Naive thymus-derived CD4-positive, alpha-beta T cell (primary cell): ENCODE results near the gene SLC9A3. TPM values are rescaled to one million over a fixed set of nuclear protein-coding genes. Genes with fewer than 3 reads are reported as not detected.

Experiments
- ATAC-seq: fragments of 150-1000 bp; cut with Tn5 transposase; 2 replicates; pipeline ENCODE4 v1.10.0; 2021; ENCODE audit warnings: mild to moderate bottlenecking, moderate library complexity
- CTCF ChIA-PET: fragments of 350-600 bp; sonication (Branson Sonifier 250); formaldehyde crosslinking; loops from one replicate; lab custom pipeline; 2021; ENCODE audit warnings: antibody characterized with exemption; lab: Charles Lee
- POLR2A ChIA-PET: fragments of 350-600 bp; sonication (Branson Sonifier 250); formaldehyde crosslinking; loops from one replicate; lab custom pipeline; 2021; ENCODE audit warnings: antibody characterized with exemption, inconsistent platforms; lab: Charles Lee
- DNase-seq, 9 donors: peaks; one replicate each; pipeline versions ENCODE4 v3.0.0 to v3.0.0-alpha.2; 2020 to 2022; ENCODE audit warnings: mixed read lengths in 1 of 9
- H3K27ac ChIP-seq: one replicate; pipeline ENCODE4 v1.7.0; 2013; ENCODE audit warnings: mild to moderate bottlenecking, low read depth, low read length, moderate library complexity
- H3K27me3 ChIP-seq, 2 donors: one replicate each; pipeline ENCODE4 v1.7.0; 2013; ENCODE audit warnings: low read length in 2 of 2, mild to moderate bottlenecking in 2 of 2, moderate library complexity in 2 of 2; ENCODE audit not compliant: control insufficient read depth in 2 of 2, insufficient read depth in 2 of 2
- H3K36me3 ChIP-seq, 3 experiments: 1 replicate in 2 of 3; 2 replicates in 1 of 3; pipeline ENCODE4 v1.7.0; 2013; ENCODE audit warnings: low read length in 3 of 3, mild to moderate bottlenecking in 3 of 3, moderate library complexity in 1 of 3; ENCODE audit not compliant: insufficient read depth in 3 of 3, control insufficient read depth in 2 of 3
- H3K4me1 ChIP-seq, 2 donors: one replicate each; pipeline ENCODE4 v1.7.0; 2013; ENCODE audit warnings: low read length in 2 of 2, mild to moderate bottlenecking in 2 of 2, moderate library complexity in 1 of 2; ENCODE audit not compliant: control insufficient read depth in 2 of 2, insufficient read depth in 2 of 2
- H3K4me3 ChIP-seq: 2 replicates; pipeline ENCODE4 v1.7.0; 2013; ENCODE audit warnings: mild to moderate bottlenecking, low read length
- H3K9me3 ChIP-seq, 3 experiments: 1 replicate in 2 of 3; 2 replicates in 1 of 3; pipeline ENCODE4 v1.7.0; 2013; ENCODE audit warnings: low read length in 3 of 3; ENCODE audit not compliant: control insufficient read depth in 2 of 3
- H3K27ac Mint-ChIP-seq, 9 donors: one replicate each; pipeline ENCODE4 v1.8.0; 2020 to 2022; ENCODE audit warnings: mixed read lengths in 9 of 9, mild to moderate bottlenecking in 8 of 9, moderate library complexity in 5 of 9, inconsistent platforms in 2 of 9
- H3K27me3 Mint-ChIP-seq, 5 donors: one replicate each; pipeline ENCODE4 v1.8.0; 2021 to 2022; ENCODE audit warnings: mixed read lengths in 5 of 5, mild to moderate bottlenecking in 1 of 5
- H3K36me3 Mint-ChIP-seq, 5 donors: one replicate each; pipeline ENCODE4 v1.8.0; 2020 to 2022; ENCODE audit warnings: mixed read lengths in 5 of 5, mild to moderate bottlenecking in 3 of 5, inconsistent platforms in 1 of 5
- H3K4me1 Mint-ChIP-seq, 7 donors: one replicate each; pipeline ENCODE4 v1.8.0; 2020 to 2022; ENCODE audit warnings: mixed read lengths in 7 of 7, mild to moderate bottlenecking in 3 of 7, inconsistent platforms in 1 of 7
- H3K4me3 Mint-ChIP-seq, 10 donors: one replicate each; pipeline ENCODE4 v1.8.0; 2020 to 2022; ENCODE audit warnings: mild to moderate bottlenecking in 10 of 10, mixed read lengths in 10 of 10, moderate library complexity in 6 of 10, inconsistent platforms in 2 of 10
- H3K9me3 Mint-ChIP-seq, 11 donors: one replicate each; pipeline ENCODE4 v1.8.0; 2020 to 2022; ENCODE audit warnings: mixed read lengths in 11 of 11, mild to moderate bottlenecking in 4 of 11, inconsistent platforms in 1 of 11, moderate library complexity in 1 of 11
- intact Hi-C, 2 donors: fragments of 100-400 bp; cut with micrococcal nuclease; formaldehyde crosslinking; loops; one replicate each; pipeline ENCODE4 v1.15.1; 2023
- polyA plus RNA-seq, 2 donors: library from polyadenylated mRNA; unstranded; fragments of 300-500 nt; fragmentation: Illumina TruSeq; gene quantifications; one replicate each; pipeline ENCODE4 v1.2.3, GENCODE V29; 2021
- total RNA-seq, 6 experiments: library from RNA in 5 of 6; stranded (reverse) in 5 of 6; gene quantifications; 1 replicate in 5 of 6; 2 replicates in 1 of 6; pipeline ENCODE4 v1.2.3 and lab custom pipeline; 2021 to 2026

Gene SLC9A3
- total and polyA plus RNA-seq, 7 experiments from 2014 or later = 1.5 to 5.5 (median 3.2) TPM

- POLR2A ChIA-PET = no interaction called here
- Mint-ChIP-seq H3K4me3 (no peak overlapping the region), H3K36me3 (peaks cover 0 to 3% (median 0%) of the 10 kb centered on the region in 5 donors), H3K27ac (no peak overlapping the region), H3K27me3 (peaks cover 11 to 30% (median 25%) of the 10 kb centered on the region in 5 donors), H3K9me3 (peaks cover 0 to 13% (median 4%) of the 10 kb centered on the region in 11 donors), H3K4me1 (peaks cover 0 to 8% (median 5%) of the 10 kb centered on the region in 7 donors)
- Histone ChIP-seq H3K4me3 (no peak overlapping the region), H3K36me3 (no peaks in the 10 kb centered on the region), H3K4me1 (peaks cover 4 to 8% of the 10 kb centered on the region in 2 donors), H3K9me3 (no peaks in the 10 kb centered on the region), H3K27me3 (no peaks in the 10 kb centered on the region), H3K27ac (no peak overlapping the region)
- CTCF ChIA-PET = no interaction called here
- intact Hi-C loops = no loop called here
- no peak for DNase-seq
- ATAC-seq = no peak
Measured at GRCh38 chr5:549229-549628, 25.0 kb upstream of the SLC9A3 start.

GRCh38 chr5:548256-548655 is 24.0 kb upstream of the SLC9A3 start:
- Histone ChIP-seq H3K4me3 (no peak overlapping the region), H3K9me3 (no peaks in the 10 kb centered on the region), H3K27me3 (no peaks in the 10 kb centered on the region), H3K27ac (no peak overlapping the region), H3K4me1 (peaks cover 14 to 15% of the 10 kb centered on the region in 2 donors), H3K36me3 (no peaks in the 10 kb centered on the region)
- intact Hi-C loops = no loop called here
- DNase-seq (no peak), ATAC-seq (peak; percentile 64)
- Mint-ChIP-seq H3K27me3 (peaks cover 11 to 30% (median 25%) of the 10 kb centered on the region in 5 donors), H3K4me3 (no peak overlapping the region), H3K27ac (no peak overlapping the region), H3K36me3 (peaks cover 0 to 3% (median 0%) of the 10 kb centered on the region in 5 donors), H3K9me3 (peaks cover 0 to 13% (median 4%) of the 10 kb centered on the region in 11 donors), H3K4me1 (peaks cover 2 to 17% (median 10%) of the 10 kb centered on the region in 7 donors)
- ChIA-PET CTCF (no interaction called here), POLR2A (no interaction called here)

- no peak for ATAC-seq
- intact Hi-C loops = no loop called here
Measured at GRCh38 chr5:547086-547924, 23.1 kb upstream of the SLC9A3 start.

GRCh38 chr5:546376-546908 is 22.2 kb upstream of the SLC9A3 start:
- DNase-seq = peak in 1 of 9 donors; percentile 2
- H3K27ac ChIP-seq = no peak overlapping the region
- ChIA-PET POLR2A (no interaction called here), CTCF (no interaction called here)
- no peaks in the 10 kb centered on the region for H3K9me3 ChIP-seq
- intact Hi-C loops = no loop called here
- Mint-ChIP-seq H3K36me3 (peaks cover 0 to 3% (median 0%) of the 10 kb centered on the region in 5 donors), H3K4me3 (no peak overlapping the region), H3K27ac (no peak overlapping the region), H3K9me3 (peaks cover 0 to 13% (median 4%) of the 10 kb centered on the region in 11 donors), H3K27me3 (peaks cover 11 to 35% (median 23%) of the 10 kb centered on the region in 5 donors), H3K4me1 (peaks cover 7 to 18% (median 10%) of the 10 kb centered on the region in 7 donors)
- H3K4me3 ChIP-seq = no peak overlapping the region
- H3K36me3 ChIP-seq = no peaks in the 10 kb centered on the region
- no peak for ATAC-seq
- no peaks in the 10 kb centered on the region for H3K27me3 ChIP-seq
- peaks cover 14 to 15% of the 10 kb centered on the region in 2 donors for H3K4me1 ChIP-seq

More at GRCh38 chr5:547086-547924, 23.1 kb upstream of the SLC9A3 start:
- ChIA-PET CTCF (no interaction called here), POLR2A (no interaction called here)
- no peak overlapping the region for H3K4me3 ChIP-seq
- peaks cover 11 to 31% (median 25%) of the 10 kb centered on the region in 5 donors for H3K27me3 Mint-ChIP-seq
- no peaks in the 10 kb centered on the region for H3K9me3 ChIP-seq
- H3K27ac ChIP-seq = no peak overlapping the region
- peaks cover 0 to 3% (median 0%) of the 10 kb centered on the region in 5 donors for H3K36me3 Mint-ChIP-seq
- peaks cover 0 to 13% (median 4%) of the 10 kb centered on the region in 11 donors for H3K9me3 Mint-ChIP-seq
- peaks cover 7 to 18% (median 10%) of the 10 kb centered on the region in 7 donors for H3K4me1 Mint-ChIP-seq
- H3K27me3 ChIP-seq = no peaks in the 10 kb centered on the region
- H3K27ac Mint-ChIP-seq = no peak overlapping the region
- peak in 1 of 9 donors; percentile 5 for DNase-seq
- no peak overlapping the region for H3K4me3 Mint-ChIP-seq
- peaks cover 14 to 15% of the 10 kb centered on the region in 2 donors for H3K4me1 ChIP-seq
- no peaks in the 10 kb centered on the region for H3K36me3 ChIP-seq

- Mint-ChIP-seq H3K9me3 (peaks cover 0 to 8% (median 3%) of the 10 kb centered on the region in 11 donors), H3K27me3 (peaks cover 8 to 30% (median 20%) of the 10 kb centered on the region in 5 donors), H3K4me3 (peak overlapping the region in 2 of 10 donors; percentile 11 to 16), H3K36me3 (peaks cover 0 to 3% (median 0%) of the 10 kb centered on the region in 5 donors), H3K4me1 (peaks cover 7 to 18% (median 10%) of the 10 kb centered on the region in 7 donors), H3K27ac (peak overlapping the region in 3 of 9 donors; percentile 17 to 55 (median 22))
- no peaks in the 10 kb centered on the region for H3K27me3 ChIP-seq
- ChIA-PET CTCF (no interaction called here), POLR2A (no interaction called here)
- no peak overlapping the region for H3K27ac ChIP-seq
- H3K9me3 ChIP-seq = no peaks in the 10 kb centered on the region
- H3K4me1 ChIP-seq = peaks cover 14 to 15% of the 10 kb centered on the region in 2 donors
- no peak overlapping the region for H3K4me3 ChIP-seq
- intact Hi-C loops = loop anchor here in 1 of 2 donors (2.0 kb wide), 1 partner anchor 67 kb away; the partner anchor contains the start of gene CEP72
- ATAC-seq (no peak), DNase-seq (peak in 1 of 9 donors; percentile 1)
- H3K36me3 ChIP-seq = no peaks in the 10 kb centered on the region
Measured at GRCh38 chr5:545641-546375, 21.6 kb upstream of the SLC9A3 start.
